ENCODE measurements around the gene NUDT7. TPM values are rescaled to one million over a fixed set of nuclear protein-coding genes. Genes with fewer than 3 reads are reported as not detected.

Gene NUDT7
- total and polyA plus RNA-seq, 2 donors (not counting 3 experiments of a cell fraction or from before 2014, with no cell fraction given): 6.2 to 6.5 TPM

DNA sequence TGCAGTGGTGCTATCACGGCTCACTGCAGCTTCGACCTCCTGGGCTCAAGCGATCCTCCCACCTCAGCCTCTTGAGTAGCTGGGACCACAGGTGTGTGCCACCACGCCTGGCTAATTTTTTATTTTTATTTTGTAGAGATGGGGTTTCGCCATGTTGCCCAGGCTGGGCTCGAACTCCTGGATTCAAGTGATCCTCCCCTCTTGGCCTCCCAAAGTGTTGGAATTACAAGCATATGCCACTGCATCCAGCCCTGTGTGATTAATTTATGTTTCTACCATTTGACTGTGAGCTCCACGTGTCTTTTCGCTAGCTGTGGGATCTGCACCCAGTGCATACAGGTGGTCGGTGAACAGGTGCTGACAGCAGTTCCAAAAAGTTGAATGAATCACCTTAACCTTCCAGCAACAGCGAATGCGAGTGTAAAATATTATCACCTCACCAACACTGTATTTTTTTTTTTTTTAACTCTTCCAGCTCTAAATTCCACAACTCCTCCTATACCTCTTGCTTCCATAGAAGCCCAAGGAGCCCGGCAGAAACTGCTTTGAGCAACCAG, 484 bp upstream of the NUDT7 start:
- intact Hi-C loops (cut with micrococcal nuclease) (loop anchor here (1.0 to 10.0 kb wide), 10 partner anchors 45 to 509 kb away; partner anchors contain the start of genes VAT1L and WWOX), dilution Hi-C loops (cut with MboI; ENCODE audit: extremely low pct_ligation_motif_present, low sequenced_read_pairs) (no loop called here)
- Histone ChIP-seq H3K9ac (replicated peaks; ENCODE audit: extremely low read depth, insufficient read depth, low read length) (no peak overlapping the region), H3K4me3 (replicated peaks in 1 of 3; ENCODE audit: insufficient read depth in 1 of 3, low read depth in 1 of 3, low read length in 3 of 3) (no peak overlapping the region), H2AFZ (ENCODE audit: low read depth, low read length) (peak overlapping the region; percentile 75), H3K27ac (ENCODE audit: insufficient read depth, low read depth, low read length) (no peak overlapping the region), H3K9me3 (replicated peaks; ENCODE audit: control insufficient read depth, insufficient read depth, low read length) (no peaks in the 10 kb centered on the region), H3K36me3 (ENCODE audit: control insufficient read depth in 2 of 2, extremely low read depth in 1 of 2, insufficient read depth in 2 of 2, low read length in 2 of 2) (no peaks in the 10 kb centered on the region), H4K20me1 (replicated peaks; ENCODE audit: control insufficient read depth, extremely low read depth, insufficient read depth, low read length) (no peaks in the 10 kb centered on the region), H3K9me1 (replicated peaks; ENCODE audit: control insufficient read depth, extremely low read depth, insufficient read depth, low read length) (no peaks in the 10 kb centered on the region), H3K27me3 (ENCODE audit: control insufficient read depth in 2 of 2, insufficient read depth in 2 of 2, low read length in 2 of 2) (no peaks in the 10 kb centered on the region), H3K79me2 (ENCODE audit: control insufficient read depth, insufficient read depth, low read length) (no peaks in the 10 kb centered on the region), H3K4me2 (ENCODE audit: insufficient read depth, low read length) (peak overlapping the region; percentile 45), H3K4me1 (ENCODE audit: control insufficient read depth, extremely low read depth, insufficient read depth, low read length) (peaks cover 10% of the 10 kb centered on the region)
- FAIRE-seq: no peak
- CTCF ChIA-PET: interaction anchor here (0.7 to 2.1 kb wide), 7 partner anchors 10 to 281 kb away, joined by 3 to 12 read pairs (median 5); no protein-coding TSS in a partner anchor
- no peak for DNase-seq (ENCODE audit: low read depth, low spot score)
- BruUV-seq (replicated peaks): no TSS peak
- POLR2A ChIA-PET: interaction anchor here (0.6 kb wide), 1 partner anchor 55 kb away, joined by 3 read pairs; no protein-coding TSS in a partner anchor
- TF ChIP-seq EZH2 (IDR thresholded peaks at IDR 0.05; ENCODE audit: borderline replicate concordance, low read depth, low read length, severe bottlenecking) (no peak), JUN (IDR thresholded peaks at IDR 0.05; ENCODE audit: borderline replicate concordance, insufficient read depth, insufficient read length, low read depth) (no peak), POLR2A (IDR thresholded peaks at IDR 0.05; ENCODE audit: low read depth, low read length) (no peak), POLR2AphosphoS5 (IDR thresholded peaks at IDR 0.05; ENCODE audit: insufficient read depth, low read depth, low read length) (no peak), GATA2 (IDR thresholded peaks at IDR 0.05; ENCODE audit: insufficient read depth, insufficient read length, low read depth, low read length) (no peak), MYC (IDR thresholded peaks at IDR 0.05; ENCODE audit: low read depth, low read length) (no peak), FOS (IDR thresholded peaks at IDR 0.05; ENCODE audit: borderline replicate concordance, insufficient read depth, low read length) (no peak)
- TF ChIP-seq, protein P1, sequence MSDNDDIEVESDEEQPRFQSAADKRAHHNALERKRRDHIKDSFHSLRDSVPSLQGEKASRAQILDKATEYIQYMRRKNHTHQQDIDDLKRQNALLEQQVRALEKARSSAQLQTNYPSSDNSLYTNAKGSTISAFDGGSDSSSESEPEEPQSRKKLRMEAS (IDR thresholded peaks at IDR 0.05; ENCODE audit: insufficient read depth, insufficient read length): no peak
- TF ChIP-seq, protein P2, sequence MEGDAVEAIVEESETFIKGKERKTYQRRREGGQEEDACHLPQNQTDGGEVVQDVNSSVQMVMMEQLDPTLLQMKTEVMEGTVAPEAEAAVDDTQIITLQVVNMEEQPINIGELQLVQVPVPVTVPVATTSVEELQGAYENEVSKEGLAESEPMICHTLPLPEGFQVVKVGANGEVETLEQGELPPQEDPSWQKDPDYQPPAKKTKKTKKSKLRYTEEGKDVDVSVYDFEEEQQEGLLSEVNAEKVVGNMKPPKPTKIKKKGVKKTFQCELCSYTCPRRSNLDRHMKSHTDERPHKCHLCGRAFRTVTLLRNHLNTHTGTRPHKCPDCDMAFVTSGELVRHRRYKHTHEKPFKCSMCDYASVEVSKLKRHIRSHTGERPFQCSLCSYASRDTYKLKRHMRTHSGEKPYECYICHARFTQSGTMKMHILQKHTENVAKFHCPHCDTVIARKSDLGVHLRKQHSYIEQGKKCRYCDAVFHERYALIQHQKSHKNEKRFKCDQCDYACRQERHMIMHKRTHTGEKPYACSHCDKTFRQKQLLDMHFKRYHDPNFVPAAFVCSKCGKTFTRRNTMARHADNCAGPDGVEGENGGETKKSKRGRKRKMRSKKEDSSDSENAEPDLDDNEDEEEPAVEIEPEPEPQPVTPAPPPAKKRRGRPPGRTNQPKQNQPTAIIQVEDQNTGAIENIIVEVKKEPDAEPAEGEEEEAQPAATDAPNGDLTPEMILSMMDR (IDR thresholded peaks at IDR 0.05; ENCODE audit: extremely low read depth in 1 of 2, insufficient read depth in 1 of 2, low read depth in 1 of 2, low read length in 2 of 2): no peak

All from endothelial cell of umbilical vein (primary cell).